GM12892 (cell line): ENCODE data around the gene FTH1.

ENCODE experiments used
- POLR2A ChIP-seq: IDR thresholded peaks from 2 replicates; pipeline ENCODE4 v1.6.1; 2011; ENCODE audit warnings: low read depth, low read length, control low read depth
- POLR2AphosphoS5 ChIP-seq: IDR thresholded peaks from 2 replicates; pipeline ENCODE4 v1.6.1; 2011; ENCODE audit warnings: low read depth, low read length, control low read depth
- TAF1 ChIP-seq: IDR thresholded peaks from 2 replicates; pipeline ENCODE4 v1.6.1; 2011; ENCODE audit warnings: low read depth, mild to moderate bottlenecking, control low read depth, low read length, borderline replicate concordance

GRCh38 chr11:61930933-61931332, 36.5 kb downstream of the FTH1 start:
- TF ChIP-seq POLR2A = no peak
- no peak for TF ChIP-seq POLR2AphosphoS5
- TF ChIP-seq TAF1 = no peak
